Mucosa of stomach (tissue), 1 donor: ENCODE measurements around the gene AK1.
"Not testable (repeated sequence)": the region's sequence is repeated elsewhere in the genome, so short reads cannot be mapped to it uniquely, and the experiment has no call there.

ENCODE experiments used
- H3K27me3 ChIP-seq: one replicate; pipeline ENCODE4 v1.7.0; 2013; ENCODE audit warnings: mild to moderate bottlenecking, low read length; ENCODE audit not compliant: control insufficient read depth, insufficient read depth
- H3K36me3 ChIP-seq: one replicate; pipeline ENCODE4 v1.7.0; 2013; ENCODE audit warnings: low read length; ENCODE audit not compliant: control insufficient read depth, insufficient read depth
- H3K4me1 ChIP-seq: one replicate; pipeline ENCODE4 v1.7.0; 2013; ENCODE audit warnings: mild to moderate bottlenecking, low read length; ENCODE audit not compliant: control insufficient read depth, insufficient read depth
- H3K4me3 ChIP-seq: one replicate; pipeline ENCODE4 v1.7.0; 2013; ENCODE audit warnings: low read length
- H3K9ac ChIP-seq: one replicate; pipeline ENCODE4 v1.7.0; 2013; ENCODE audit warnings: mild to moderate bottlenecking, low read length, moderate library complexity
- H3K9me3 ChIP-seq: one replicate; pipeline ENCODE4 v1.7.0; 2013; ENCODE audit warnings: mild to moderate bottlenecking, low read length, moderate library complexity; ENCODE audit not compliant: control insufficient read depth
- donor health status: Pancreatic carcinoma.

The AK1 gene

DNA sequence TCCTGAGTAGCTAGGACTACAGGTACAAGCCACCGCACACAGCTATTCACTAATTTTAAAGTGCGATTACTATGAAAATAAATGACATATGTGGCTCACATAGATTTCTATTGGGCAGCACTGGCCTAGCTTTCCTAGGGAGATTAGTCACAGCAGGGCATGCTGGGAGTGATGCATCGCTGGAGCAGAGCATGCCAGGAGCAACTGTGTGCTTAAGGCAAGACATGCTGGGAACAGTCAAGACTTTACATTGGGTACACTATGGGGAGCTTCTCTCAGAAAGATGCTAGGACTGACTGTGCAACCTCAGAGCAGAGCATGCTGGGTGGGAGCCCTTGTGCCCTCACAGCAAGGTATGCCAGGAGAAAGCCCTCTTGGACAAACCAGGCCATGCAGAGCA is 12.6 kb upstream of the AK1 start:
- Histone ChIP-seq H3K4me1 (peaks cover 6% of the 10 kb centered on the region), H3K9ac (no peak overlapping the region), H3K4me3 (no peak overlapping the region), H3K36me3 (peaks cover 24% of the 10 kb centered on the region), H3K9me3 (no peaks in the 10 kb centered on the region), H3K27me3 (no peaks in the 10 kb centered on the region)

DNA sequence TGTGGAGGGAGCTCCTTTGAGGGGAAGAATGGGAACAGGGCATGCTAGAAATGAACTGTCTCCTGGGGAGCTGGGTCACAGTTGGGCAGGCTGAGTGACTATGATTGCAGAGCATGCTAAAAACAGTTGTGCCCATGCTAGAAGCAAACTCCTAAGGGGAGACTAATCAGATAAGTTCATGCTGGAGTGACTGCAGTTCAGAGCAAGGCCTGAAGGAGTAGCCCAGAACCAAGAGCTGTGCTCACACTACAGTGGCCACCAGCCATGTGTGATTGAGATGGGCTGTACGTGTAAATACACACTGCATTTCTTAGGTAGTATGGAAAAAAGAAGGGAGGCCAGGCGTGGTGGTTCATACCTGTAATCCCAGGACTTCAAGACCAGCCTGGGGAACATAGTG is 10.3 kb upstream of the AK1 start:
- H3K9me3 ChIP-seq, result no peaks in the 10 kb centered on the region
- no peaks in the 10 kb centered on the region for H3K27me3 ChIP-seq
- H3K9ac ChIP-seq, result no peak overlapping the region
- H3K36me3 ChIP-seq, result peaks cover 5% of the 10 kb centered on the region
- no peak overlapping the region for H3K4me3 ChIP-seq
- H3K4me1 ChIP-seq, result peaks cover 18% of the 10 kb centered on the region

DNA sequence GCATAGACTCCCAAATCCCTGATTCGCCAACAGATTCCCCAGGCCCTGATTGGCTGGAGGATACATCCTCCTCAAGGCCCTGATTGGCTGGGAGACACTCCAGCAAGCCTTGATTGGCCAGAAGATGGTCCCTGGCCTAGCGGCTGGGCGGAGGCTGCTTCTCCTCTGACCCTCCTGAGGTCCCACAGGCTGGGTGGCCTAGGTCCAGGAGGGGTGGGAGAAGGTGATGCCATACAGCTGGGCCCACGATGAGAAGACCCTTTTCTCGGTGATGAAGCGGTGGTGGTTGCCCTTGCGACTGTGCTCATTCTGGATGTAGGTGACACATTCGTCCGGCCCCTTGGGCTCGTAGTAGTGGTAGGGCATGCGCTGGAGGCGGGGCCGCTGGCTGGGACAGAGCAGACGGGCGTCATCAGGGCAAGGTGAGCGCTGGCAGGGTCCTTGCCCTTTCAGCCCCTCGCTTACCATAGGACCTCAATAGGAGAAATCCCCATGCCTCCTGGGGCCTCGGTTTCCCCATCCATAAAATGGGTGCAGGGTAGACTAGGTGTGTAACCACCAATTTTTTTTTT is 9.0 kb upstream of the AK1 start:
- H3K9me3 ChIP-seq, result no peaks in the 10 kb centered on the region
- peaks cover 18% of the 10 kb centered on the region for H3K4me1 ChIP-seq
- no peaks in the 10 kb centered on the region for H3K27me3 ChIP-seq
- H3K9ac ChIP-seq, result no peak overlapping the region
- H3K4me3 ChIP-seq, result no peak overlapping the region
- peaks cover 4% of the 10 kb centered on the region for H3K36me3 ChIP-seq

DNA sequence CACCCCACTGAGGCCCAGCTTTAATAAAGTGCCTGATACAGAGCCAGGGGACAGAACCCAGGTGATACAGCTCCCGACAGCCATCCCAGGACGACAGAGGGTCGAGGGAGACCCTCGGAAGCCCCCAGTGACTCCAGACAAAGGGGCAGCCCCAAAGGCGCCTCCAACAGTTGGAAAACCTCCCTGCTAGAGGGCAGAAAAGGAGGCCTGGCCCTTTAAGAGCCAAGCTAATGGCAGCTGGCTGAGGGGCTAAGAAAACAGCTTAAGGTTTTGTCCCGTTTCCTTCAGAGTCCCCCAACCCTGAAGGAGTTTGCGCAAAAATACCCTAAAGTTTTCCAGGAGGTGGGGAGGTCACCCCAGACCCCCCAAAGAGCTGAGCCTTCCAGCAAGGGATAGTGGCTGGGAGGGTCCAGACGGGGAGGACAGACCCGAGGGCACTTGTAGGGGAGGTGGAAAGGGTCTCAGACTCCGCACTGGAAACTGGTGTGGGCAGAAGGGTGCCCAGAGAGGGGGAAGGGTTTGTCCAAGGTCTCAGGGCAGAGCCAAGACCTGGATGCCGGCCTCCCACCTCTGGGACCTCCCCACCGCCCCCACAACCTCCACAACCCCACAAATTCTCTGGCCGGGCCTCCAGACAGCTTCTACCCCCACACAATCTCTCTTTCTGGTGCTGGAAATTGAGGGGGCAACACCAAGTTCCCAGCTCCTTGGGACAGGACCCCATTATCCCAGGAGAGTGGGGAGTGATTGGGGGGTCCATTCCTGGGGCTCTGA is 8.2 kb upstream of the AK1 start:
- no peak overlapping the region for H3K9ac ChIP-seq
- peaks cover 18% of the 10 kb centered on the region for H3K4me1 ChIP-seq
- H3K9me3 ChIP-seq, result no peaks in the 10 kb centered on the region
- no peaks in the 10 kb centered on the region for H3K27me3 ChIP-seq
- peaks cover 4% of the 10 kb centered on the region for H3K36me3 ChIP-seq
- no peak overlapping the region for H3K4me3 ChIP-seq

DNA sequence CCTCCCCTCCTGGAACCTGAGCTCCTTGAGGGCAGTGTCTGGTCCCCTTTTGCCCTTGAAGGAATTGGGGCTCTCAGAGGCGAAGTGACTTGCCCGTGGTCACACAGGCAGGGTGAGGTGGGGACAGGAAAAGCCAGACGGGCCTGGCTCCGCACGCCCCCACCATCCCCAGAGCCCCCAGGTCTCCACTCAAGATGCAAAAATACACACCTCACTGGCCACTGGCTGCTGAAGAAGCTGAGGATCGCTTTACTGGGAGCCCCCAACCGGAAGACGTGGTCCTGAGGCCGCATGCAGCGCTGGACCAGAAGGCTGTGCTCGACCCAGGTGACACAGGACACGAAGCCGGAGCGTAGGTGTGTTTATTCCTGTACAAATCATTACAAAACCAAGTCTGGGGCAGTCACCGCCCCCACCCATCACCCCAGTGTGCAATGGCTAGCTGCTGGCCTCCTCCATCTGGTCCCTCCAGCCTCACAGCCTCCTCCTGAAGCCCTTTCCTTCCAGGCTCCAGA is 7.6 kb upstream of the AK1 start:
- Histone ChIP-seq H3K4me3 (no peak overlapping the region), H3K9ac (no peak overlapping the region), H3K4me1 (peaks cover 18% of the 10 kb centered on the region), H3K36me3 (peaks cover 2% of the 10 kb centered on the region), H3K27me3 (no peaks in the 10 kb centered on the region), H3K9me3 (no peaks in the 10 kb centered on the region)

DNA sequence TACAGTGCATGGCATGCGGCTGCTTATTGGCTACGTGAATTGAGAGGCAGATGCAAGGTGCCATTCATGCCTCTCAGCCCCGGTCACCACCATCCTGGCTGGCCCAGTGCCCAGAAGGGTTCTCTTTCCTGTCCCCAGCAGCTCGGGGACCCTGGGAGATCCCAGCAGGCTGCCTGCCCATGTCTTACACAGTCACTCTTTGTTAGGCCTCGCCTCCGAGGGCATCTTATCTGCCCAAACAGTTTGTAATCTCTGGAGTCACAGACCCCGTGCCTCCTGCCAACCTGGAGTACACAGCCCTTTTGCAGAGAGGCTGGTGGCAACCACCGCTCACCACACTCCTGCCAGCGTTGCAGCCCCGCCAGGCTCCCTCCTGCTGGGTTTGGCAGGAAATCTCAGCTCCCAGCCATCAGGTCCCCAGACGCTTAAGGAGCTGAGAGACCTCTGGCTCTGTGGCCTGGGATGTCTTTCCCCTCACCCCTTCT is 7.0 kb upstream of the AK1 start:
- Histone ChIP-seq H3K27me3 (no peaks in the 10 kb centered on the region), H3K36me3 (no peaks in the 10 kb centered on the region), H3K4me3 (no peak overlapping the region), H3K4me1 (peaks cover 18% of the 10 kb centered on the region), H3K9me3 (no peaks in the 10 kb centered on the region), H3K9ac (no peak overlapping the region)

DNA sequence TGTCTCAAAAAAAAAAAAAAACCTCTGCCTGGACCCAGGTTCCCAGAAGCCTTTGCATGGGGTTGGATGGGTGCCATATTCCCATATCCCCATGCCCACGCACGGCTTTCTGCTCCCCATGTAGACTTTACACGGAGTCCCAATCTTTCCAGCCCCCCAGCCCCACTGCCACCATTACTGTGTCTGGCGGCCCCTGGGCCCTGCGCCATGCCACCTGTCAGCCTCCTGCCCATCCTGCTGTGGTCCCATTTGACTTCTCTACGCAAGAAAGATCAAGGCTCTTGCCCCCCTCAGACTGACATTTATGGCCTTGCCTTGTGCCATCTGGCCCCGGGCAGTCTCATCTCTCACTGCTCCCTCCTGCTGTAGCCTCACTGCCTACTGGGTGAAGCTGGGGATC is 6.5 kb upstream of the AK1 start:
- H3K4me3 ChIP-seq, result no peak overlapping the region
- no peaks in the 10 kb centered on the region for H3K27me3 ChIP-seq
- no peaks in the 10 kb centered on the region for H3K9me3 ChIP-seq
- no peaks in the 10 kb centered on the region for H3K36me3 ChIP-seq
- peaks cover 18% of the 10 kb centered on the region for H3K4me1 ChIP-seq
- H3K9ac ChIP-seq, result no peak overlapping the region

DNA sequence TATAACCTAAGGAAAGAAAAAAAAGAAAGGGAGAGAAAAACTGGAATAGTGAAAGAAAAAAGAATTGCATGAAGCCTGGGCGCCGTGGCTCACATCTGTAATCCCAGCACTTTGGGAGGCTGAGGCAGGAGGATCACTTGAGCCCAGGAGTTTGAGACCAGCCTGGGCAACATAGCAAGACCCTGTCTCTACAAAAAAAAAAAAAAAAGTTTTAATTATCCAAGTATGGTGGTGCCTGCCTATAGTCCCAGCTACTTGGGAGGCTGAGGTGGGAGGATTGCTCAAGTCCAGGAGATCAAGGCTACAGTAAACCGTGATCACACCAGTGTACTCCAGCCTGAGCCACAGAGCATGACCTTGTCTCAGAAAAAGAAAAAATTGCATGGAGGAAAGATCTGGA is 4.2 kb upstream of the AK1 start:
- not testable (repeated sequence) for H3K4me3 ChIP-seq, H3K27me3 ChIP-seq, H3K9me3 ChIP-seq, H3K36me3 ChIP-seq, H3K9ac ChIP-seq
- peaks cover 31% of the 10 kb centered on the region for H3K4me1 ChIP-seq

DNA sequence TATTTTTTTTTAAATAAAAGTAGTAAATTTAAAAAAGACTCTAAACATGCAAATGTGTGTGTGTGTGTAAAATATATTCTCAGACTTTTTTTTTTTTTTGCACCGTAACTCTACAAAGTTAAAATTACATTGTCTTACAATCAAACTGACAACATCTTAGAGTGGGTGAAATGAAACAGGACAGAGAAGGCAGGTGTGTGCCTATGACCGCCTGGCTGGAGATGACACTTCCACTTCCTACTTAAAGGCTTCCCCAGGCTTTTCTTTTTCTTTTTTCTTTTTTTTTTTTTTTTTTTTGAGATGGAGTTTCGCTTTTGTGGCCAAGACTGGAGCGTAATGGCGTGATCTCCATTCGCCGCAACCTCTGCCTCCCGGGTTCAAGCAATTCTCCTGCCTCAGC is 2.7 kb upstream of the AK1 start:
- H3K9me3 ChIP-seq, result no peaks in the 10 kb centered on the region
- H3K36me3 ChIP-seq, result no peaks in the 10 kb centered on the region
- H3K4me1 ChIP-seq, result peaks cover 40% of the 10 kb centered on the region
- H3K27me3 ChIP-seq, result no peaks in the 10 kb centered on the region
- H3K4me3 ChIP-seq, result no peak overlapping the region
- no peak overlapping the region for H3K9ac ChIP-seq

DNA sequence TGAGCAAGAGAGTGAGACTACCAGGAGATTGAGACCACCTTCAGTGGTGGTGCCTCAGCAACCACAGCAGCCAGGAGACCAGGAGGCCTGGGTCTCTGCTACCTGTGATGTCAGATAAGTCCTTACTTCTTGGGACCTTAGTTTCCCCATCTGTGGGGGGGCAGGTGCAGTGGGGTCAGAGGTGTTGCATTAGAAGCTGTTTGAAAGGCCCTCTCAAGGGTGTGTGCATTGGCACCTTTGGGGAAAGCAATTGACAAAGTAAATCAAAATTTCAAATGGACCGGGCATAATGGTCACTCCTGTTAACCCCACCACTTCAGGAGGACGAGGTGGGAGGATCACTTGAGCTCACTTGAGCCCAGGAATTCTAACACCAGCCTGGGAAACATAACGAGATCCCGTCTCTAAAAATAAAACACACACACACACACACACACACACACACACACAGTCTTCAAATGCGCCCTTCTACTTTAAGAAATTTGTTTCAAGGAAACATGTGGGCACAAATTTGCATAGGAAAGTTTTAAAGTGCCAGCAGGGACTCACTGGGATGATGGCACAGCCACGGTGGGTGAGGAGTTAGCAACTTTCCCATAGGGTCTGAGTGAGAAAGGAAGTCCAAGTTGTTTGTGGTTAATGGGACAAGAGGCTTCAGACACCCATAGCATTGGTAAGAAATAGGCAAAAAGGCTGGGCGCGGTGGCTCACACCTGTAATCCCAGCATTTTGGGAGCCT is 1.3 kb upstream of the AK1 start:
- no peaks in the 10 kb centered on the region for H3K27me3 ChIP-seq
- no peak overlapping the region for H3K4me3 ChIP-seq
- H3K4me1 ChIP-seq, result peaks cover 40% of the 10 kb centered on the region
- H3K36me3 ChIP-seq, result no peaks in the 10 kb centered on the region
- no peak overlapping the region for H3K9ac ChIP-seq
- H3K9me3 ChIP-seq, result no peaks in the 10 kb centered on the region

DNA sequence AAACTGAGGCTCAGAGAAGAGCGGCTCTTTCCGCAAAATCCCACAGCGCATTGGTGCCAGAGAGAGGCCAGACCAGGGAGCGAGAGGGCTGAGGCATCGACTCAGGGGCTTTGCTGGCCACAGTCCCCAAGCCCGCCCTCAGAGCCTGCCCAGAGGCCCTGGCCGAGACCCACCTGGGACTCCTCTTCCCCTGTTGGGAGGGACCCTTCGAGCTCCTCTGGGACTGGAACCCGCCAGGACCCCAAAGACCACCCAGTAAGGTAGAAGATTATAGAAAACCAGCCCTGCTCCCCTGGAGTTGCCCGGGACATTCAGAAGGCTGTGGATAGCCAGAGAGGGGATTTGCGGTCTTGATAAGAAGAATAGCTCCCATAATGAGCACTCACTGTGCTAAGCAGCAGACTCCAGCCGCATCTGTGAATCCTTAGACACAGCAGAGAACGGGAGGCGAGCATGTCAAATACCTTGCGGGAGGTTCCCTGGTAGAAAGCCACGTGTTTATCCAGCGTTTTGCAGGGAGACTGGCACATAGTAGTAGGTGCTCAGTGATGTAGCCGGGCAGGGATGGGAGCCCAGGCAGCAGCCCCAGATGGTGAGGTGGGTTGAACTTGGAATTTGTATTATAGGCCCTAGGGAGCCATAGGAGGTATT is 651 bp upstream of the AK1 start:
- H3K36me3 ChIP-seq, result no peaks in the 10 kb centered on the region
- no peaks in the 10 kb centered on the region for H3K9me3 ChIP-seq
- H3K4me1 ChIP-seq, result peaks cover 44% of the 10 kb centered on the region
- H3K27me3 ChIP-seq, result no peaks in the 10 kb centered on the region
- peak overlapping the region; percentile 65 for H3K9ac ChIP-seq
- H3K4me3 ChIP-seq, result peak overlapping the region; percentile 38
